ENCODE data around the gene COQ4.
A peak's percentile ranks its signal among the peaks of the same experiment; 100 is the strongest.

The COQ4 gene

DNA sequence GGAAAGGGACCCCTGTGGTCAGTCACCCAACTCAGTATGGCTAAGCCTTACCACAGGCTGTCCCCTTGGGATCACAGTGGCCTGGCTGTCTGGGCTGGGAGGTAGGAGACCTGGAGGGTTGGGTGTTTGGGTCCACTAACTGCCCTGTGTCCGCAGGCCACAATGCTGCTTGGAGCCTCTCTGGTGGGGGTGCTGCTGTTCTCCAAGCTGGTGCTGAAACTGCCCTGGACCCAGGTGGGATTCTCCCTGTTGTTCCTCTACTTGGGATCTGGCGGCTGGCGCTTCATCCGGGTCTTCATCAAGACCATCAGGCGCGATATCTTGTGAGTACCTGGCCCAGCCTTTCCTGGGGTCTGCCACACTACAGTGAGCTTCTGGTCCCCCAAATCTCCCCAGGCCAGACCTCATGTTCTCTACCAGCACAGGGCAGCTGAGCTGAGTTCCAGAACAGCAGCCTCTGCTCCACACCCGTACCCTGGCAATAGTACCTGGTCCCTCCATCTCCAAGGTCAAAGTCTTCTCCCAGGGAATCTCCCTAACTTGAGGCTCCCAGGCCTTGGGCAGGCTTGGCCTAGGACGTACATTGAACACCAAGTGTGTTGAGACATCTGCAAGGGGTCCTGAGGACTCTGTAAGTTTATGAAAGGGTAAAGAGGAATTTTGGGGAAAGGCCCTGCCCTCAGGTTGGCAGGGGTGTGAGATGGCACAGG, 20.5 kb downstream of the COQ4 start:
- no peak for DNase-seq

DNA sequence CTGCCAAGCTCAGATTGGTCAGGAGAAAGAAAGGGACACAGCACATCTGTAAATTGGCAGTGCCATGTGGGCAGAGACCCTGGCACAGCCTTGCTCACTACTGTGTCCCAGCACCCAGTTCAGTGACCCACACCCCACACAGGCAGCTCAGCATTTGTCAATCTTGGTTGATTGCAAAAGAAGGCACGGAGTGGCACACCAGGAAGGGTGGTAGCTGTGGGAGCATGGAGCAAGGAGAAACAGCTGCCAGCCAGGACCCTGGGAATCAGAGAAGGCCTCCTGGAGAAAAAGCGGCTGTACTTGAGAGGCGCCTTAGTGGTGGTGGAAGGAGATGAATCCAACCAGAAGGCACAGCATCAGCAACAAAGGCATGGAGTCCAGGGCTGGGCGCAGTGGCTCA, 21.2 kb downstream of the COQ4 start:
- DNase-seq: no peak

DNA sequence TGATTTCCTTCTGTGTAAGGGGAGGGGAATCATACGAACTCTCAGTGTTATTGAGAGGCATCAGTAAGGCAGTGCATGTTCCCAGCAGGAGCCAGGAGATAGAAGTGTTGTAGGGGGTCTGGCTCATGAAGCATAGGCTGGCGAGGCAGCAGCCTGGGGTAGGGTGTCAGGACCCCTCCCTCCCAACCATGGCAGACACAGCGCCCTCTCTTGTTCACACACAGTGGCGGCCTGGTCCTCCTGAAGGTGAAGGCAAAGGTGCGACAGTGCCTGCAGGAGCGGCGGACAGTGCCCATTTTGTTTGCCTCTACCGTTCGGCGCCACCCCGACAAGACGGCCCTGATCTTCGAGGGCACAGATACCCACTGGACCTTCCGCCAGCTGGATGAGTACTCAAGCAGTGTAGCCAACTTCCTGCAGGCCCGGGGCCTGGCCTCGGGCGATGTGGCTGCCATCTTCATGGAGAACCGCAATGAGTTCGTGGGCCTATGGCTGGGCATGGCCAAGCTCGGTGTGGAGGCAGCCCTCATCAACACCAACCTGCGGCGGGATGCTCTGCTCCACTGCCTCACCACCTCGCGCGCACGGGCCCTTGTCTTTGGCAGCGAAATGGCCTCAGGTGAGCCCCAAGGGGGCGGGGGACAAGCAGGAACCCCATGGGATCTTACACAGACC, 22.4 kb downstream of the COQ4 start:
- no peak for DNase-seq

DNA sequence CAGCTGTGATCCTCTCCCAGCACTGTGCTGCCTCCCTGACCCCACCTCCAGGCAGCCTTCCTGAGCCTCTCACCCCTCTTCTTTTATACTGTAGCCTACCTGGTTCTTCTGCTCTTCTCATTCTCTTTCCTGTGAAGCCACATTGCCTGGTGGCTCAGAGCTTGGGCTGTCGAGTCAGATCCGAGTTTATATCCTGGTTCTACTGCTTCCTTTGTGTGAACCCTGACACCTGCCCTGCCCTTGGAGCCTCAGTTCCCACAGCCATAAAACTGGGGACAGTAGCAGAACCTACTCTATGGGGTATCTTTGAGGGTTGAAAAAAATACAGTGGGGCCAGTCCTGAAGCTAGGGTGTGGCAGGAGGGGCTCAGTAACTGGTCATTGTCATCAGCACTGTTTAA, 26.5 kb downstream of the COQ4 start:
- DNase-seq: no peak

DNA sequence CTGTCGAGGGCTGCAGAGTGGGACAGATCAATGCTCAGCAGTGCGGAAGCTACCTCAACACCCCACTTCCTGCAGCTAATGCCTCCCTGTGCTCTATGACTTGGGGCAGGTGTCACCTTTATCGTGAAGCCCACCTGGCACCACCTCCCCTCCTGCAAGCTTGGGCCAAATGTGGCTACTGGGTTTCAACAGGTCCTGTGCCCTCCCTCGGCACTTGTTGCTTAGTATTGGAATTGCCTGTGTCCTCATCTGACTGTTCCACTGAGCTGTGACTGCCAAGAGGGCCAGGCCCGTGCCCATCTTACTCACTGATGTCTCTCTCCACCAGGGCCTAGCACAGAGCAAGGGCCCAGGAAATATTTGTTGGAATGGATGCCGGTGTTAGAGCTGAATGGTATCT, 27.1 kb downstream of the COQ4 start:
- DNase-seq: no peak

DNA sequence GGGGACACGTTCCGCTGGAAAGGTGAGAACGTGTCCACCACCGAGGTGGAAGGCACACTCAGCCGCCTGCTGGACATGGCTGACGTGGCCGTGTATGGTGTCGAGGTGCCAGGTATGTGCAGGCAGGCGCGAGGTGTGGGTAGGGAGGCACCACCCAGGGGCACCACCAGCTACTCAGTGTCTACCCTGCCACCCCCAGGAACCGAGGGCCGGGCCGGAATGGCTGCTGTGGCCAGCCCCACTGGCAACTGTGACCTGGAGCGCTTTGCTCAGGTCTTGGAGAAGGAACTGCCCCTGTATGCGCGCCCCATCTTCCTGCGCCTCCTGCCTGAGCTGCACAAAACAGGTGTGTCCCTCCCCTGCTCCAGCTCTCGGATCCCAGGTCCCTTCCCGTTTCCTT, 32.8 kb downstream of the COQ4 start:
- no peak for DNase-seq

DNA sequence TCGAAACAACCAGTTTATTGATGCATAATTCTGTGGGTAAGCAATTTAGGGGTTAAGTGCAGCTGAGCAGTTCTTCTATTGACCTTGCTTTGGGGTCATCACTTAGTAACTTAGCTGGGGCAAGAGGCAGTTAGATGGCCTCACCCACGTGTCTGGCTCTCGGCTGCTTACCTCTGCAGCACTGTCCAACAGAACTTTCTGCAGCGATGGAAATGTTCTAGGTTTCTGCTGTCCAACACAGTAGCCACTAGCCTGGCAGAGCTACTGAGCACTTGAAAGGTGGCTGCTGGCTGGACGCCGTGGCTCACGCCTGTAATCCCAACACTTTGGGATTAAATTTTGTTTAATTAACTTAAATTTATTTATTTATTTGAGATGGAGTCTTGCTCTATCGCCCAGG, 35.5 kb downstream of the COQ4 start:
- DNase-seq: no peak

DNA sequence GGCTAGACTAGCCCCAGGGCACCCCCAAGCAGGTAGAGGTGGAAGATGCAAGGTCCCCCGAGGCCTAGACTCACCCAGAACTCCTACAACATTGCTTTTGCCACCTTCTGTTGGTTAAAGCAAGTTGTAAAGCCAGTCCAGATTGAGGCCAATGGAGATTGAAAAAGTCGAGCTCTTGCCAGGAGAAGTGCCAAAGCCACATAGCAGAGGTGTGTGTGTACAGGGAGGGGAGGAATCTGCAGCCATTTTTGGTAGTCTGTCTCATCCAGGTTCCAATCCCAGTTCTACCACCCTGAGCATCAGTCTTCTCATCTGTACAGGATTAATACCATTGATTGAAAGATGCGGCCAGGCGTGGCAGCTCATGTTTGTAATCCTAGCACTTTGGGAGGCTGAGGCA, 36.2 kb downstream of the COQ4 start:
- no peak for DNase-seq

DNA sequence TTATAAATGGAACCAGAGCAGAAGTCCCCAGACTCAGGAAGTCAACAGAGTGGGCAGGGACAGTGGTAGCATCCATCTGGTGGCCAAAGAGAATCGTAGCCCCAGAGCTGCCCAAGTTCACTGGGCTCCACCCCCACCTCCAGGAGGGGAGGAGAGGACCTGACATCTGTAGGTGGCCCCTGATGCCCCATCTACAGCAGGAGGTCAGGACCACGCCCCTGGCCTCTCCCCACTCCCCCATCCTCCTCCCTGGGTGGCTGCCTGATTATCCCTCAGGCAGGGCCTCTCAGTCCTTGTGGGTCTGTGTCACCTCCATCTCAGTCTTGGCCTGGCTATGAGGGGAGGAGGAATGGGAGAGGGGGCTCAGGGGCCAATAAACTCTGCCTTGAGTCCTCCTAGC, 38.2 kb downstream of the COQ4 start:
- no peak for DNase-seq

DNA sequence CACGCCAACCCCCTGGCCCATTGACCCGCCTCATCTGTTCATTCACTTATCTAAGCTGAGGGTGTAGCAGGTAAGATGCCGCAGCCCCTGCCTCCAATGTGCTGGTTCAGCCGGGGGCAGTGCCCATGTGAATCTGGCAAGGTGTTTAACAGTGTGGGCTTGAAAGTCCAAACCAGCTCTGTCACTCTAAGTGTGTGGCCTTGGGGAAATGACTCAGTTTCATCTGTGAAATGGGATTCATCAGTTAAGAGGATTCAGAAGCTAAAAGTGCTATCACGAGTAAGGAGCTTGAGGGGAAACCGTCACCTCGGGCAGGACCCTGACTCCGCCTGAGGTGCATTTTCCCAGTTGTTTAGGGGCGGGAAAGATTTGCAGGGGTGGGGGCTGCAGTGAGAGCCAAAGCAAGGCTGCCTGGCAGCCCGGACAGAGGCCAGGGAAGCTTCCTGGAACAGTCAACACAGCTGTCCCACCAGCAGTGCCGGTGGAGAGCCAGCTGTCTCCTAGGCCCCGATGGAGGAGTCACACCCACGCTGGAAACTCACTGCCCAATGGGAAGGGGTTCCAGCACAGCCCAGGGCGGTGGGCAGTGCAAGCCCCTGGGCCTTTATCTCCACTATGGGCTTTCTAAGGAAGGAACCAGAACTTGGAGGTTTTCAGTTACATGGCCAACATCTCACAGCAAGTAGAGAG, 38.8 kb downstream of the COQ4 start:
- peak; percentile 39 for DNase-seq

DNA sequence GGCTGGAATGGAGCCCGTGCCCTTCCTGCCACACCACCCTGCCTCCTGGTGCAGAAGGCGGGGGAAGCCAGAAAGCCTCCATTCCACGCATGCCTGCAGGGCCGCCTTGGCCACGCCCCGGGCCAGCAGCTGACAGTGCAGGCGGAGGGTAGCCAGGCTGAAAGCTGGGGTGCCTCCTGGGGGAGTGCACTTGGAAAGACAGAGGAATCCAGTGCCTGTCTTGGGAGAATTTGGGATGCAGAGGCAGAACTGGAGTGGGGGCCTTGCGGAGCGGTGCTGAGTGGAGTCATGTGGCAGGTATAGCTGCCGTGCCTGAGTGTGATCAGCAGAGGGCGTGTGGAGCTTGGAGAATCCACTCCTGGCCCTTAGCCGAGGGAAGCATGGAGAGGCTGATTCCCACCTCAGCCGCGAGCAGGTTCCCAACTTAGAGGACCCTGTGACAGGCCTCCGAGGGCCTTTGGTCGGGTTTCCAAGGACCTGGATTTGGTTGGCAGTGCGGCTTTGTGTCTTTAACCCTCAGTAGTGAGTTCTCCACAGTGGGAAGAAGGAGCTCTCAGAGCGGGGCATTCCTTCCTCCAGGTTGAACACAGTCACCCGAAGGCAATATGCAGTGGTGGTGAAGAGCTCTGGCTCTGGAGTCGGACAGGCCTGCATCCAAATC, 39.5 kb downstream of the COQ4 start:
- DNase-seq: peak; percentile 89

DNA sequence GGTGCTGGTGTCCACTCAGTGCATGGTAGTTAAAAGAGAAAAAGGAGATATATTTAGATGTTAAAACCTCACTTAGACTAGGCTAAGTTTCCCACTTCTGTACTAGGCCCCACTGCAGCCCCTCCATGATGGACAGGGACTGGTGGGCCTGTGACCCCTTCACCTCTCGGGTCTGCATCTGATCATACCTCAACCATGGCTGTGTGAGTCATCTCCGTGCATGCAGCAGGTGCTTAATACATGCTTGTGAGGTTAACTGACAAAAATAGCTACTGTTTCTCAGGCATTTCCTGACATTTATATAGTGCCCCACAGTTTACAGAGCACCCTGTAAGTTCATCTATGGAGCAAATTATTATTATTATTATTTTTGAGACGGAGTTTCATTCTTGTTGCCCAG, 40.1 kb downstream of the COQ4 start:
- no peak for DNase-seq

DNA sequence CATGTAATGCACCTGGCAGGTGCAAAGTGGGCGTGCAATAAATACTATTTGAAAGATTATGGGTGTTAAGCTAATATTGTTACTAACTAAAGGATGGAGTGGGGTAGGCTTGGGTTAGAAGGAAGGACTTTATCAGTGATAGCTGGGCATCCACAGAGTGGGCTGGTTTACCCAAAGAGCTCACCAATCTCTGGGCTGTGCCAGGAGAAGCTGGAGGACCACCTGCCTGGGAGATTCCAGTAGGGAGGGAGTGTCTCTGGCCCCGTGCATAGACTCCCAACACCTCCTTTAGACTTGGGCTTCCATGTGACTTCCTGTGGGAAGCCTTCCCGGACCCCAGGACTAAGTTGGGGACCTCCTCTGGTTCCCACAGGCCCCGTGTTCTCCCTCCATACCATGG, 42.9 kb downstream of the COQ4 start:
- DNase-seq: no peak

DNA sequence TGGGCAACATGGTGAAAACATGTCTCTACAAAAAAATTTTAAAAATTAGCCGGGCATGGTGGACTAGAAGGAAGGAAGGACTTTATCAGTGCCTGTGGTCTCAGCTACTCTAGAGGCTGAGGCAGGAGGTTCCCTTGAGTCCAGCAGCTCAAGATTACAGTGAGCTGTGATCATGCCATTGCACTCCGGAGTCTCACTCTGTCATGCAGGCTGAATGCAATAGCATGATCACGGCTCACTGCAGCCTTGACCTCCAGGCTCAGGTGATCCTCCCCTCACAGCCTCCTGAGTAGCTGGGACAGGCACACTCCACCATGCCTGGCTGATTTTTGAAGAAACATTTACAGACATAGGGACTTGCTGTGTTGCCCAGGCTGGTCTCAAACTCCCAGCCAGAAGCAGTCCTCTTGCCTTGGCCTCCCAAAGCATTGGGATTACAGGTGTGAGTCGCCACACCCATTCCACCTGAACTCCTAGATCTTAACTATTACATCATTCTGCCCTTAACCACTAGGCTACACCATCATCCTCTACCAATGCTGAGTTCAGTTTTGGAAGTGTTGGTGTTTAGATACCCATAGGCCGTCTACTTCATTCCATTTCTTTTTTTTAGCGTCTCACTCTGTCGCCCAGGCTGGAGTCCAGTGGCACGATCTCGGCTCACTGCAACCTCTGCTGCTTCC, 46.5 kb downstream of the COQ4 start:
- no peak for DNase-seq

DNA sequence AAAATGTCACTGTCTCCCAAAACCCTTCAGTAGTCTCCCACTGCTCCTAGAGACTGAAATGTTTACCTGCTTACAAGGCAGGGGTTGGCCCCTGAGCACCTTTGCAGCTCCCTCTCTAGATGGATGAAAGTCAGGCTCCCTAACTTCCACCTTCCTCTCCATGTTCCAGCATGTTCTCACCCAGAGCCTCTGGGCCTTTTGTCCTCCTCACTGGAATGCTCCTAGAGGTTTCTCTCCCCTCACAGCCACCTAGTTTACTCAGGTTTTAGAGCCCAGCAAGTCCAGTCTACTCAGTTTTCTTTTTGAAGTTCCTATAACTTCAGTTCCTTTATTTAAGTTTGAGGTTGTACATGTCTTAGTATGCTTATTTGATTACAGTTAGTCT, 47.7 kb downstream of the COQ4 start:
- no peak for DNase-seq

DNA sequence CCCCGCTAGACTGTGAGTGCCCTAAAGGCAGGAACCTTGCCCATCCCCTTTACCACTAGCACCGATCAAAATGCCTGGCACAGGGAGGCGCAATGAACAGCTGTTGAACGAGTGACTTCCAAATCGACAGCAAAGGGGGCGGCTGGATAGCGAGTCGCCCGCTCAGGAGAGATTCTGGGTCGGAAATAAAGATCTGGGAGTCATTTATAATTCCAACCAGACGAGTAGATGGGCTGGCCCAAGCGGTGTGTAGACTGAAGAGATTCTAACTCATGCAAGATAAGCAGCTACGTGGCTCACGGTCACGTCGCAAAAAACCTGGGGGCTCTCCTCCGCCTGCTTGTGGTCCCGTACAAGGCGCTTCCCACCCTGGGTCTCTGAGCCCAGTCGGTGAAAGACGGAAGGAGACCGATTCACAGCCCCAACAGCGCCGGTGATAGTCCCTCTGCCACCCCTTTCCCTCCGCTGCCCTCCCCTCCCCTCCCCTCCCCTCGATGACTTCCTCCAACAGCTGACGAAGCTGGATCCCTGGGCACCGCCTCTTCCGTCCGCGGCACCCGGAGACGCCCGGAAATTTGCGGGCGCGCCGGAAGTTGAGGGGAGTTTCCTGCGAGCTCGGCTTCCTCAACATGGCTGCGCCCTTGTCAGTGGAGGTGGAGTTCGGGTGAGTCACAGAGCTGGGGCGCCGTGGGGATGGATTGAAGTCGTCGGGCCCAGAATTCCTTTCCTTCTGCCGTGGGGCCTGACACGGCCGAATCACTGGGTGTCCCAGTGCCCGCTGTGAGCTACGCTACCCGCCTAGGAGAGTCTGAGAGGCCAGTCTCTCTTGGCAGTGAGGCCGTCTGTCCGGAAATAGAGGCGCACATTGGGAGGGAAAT, 48.4 kb downstream of the COQ4 start, which contains the start of gene URM1:
URM1 (plus strand) TSS at position 623 of the 878 bp plus-strand sequence; CDS start at position 630, 7 bp downstream.
- DNase-seq: peak; percentile 97

DNA sequence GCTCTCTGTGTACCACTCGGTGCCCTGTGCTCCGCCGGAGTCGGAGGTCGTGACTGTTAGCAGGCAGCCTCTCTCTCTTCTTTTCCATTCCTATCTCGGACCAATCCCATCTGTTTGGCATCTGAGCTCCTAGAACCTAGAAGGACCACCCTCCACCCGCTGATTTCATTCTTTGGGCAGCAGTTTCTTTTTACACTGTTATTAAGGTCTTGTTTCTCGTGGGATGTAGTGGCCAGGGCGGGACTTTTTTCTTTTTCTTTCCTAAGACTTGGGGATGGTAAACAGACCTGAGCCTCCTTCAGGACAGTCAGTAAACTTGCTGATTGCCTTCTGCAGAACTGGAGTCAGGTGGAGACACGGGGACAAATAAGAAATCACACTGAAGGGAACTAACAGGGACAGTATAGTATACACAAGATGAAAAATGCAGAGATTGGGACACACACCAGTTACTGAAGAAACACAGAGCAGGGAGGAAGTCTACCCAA, 49.0 kb downstream of the COQ4 start:
- DNase-seq: no peak

DNA sequence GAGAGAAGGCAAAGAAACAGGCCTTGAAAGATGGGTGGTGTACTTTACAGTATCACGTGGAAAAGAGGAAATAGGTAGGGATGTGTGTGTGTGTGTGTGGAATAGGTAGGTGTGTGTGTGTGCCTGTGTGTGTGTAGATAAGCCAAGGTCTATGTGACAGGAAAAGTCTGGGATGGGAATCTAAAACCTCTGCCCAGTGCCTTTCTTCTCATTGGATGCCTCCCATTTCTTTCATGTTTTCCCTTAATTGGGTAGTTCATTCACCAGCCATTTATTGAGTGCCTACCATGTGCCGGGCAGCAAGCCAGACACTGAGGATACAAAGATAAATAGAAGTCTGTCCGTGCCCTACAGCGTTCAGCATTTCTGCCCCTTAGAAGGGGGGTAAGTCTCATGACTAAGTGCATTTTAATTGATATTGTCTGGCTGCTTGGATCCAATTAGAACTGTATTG, 49.6 kb downstream of the COQ4 start:
- no peak for DNase-seq

DNA sequence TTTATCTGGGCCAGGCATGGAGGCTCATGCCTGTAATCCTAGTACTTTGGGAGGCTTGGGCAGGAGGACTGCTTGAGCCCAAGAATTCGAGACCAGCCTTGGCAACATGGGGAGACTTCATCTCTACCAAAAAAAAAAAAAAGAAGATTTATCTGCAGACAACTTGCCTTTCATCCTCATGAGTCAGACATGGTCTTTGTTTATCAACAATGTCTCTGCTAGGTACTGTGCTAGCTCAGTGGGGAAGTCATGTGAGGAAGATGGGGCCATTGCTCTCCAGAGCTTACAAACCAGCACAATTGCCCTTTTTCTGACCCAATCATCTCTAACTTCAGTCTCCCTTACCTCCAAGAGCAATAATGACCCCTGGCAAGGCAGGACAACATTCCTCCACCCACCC, 50.1 kb downstream of the COQ4 start:
- no peak for DNase-seq

DNA sequence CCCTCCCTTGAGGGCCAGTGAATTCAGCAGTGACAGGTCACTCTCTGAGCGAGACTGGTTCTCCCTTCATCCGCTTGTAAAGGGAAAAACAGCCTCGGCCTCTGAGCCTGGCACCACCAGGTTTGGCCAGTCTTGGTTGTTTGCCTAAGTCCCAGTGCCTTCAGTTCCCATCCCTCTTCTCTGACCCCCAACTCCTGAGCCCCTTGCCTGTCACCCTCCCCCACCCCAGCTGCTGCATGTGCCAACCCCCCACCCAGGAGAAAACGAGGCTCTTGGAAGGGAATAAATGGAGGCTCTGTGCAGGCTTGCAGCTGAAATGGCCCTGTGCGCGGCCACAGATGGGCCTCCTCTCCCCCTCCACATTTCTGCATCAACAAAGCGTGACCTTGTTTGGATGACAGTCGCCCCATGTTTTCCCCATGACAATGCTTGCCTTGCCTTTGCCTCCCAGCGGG, 51.6 kb downstream of the COQ4 start:
- DNase-seq: no peak

DNA sequence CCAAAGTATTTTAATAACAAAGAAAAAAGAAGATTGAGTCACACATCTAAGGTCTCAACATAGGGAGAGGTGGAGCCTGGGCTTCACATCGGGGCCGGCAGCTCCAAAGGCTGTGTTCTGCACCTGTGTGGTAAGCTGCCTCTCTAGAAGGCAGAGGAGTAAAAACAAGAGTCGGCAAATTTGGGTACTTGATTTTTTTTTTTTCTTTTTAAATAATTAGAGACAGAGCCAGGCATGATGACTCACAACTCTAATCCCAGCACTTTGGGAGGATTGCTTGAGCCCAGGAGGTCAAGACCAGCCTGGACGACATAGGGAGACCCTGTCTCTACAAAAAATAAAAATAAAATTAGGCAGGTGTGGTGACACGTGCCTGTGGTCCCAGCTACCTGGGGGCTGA, 53.2 kb downstream of the COQ4 start:
- DNase-seq: no peak

DNA sequence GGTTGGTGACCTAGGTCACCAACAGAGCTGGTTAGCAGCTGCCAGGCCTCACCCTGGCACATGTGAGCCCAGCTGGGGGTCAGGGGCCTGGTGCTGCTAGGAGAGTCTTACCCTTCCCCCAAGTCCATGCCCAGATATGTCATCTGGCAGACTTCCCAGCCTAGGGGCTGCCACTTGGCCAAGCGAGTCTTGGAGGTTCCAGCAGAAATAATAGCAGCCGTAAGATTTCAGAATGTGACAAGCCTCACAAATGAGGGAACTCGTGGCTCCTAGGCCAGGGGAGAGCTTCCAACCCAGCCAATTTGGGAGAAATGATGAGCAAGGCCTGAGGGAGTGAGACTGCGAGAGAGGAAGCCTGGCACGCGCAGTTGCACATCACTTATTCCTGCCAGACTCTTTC, 59.6 kb downstream of the COQ4 start:
- DNase-seq: no peak

Measured in NCI-H2171 (cell line).